Adrenal gland (tissue), 12 donors: ENCODE measurements around the gene COL6A3. TPM values are rescaled to one million over a fixed set of nuclear protein-coding genes. Genes with fewer than 3 reads are reported as not detected.

Experiments used
- DNase-seq, 7 donors: peaks; one replicate each; pipeline ENCODE4 v3.0.0-alpha.2; 2019 to 2020
- H3K27ac ChIP-seq, 5 donors: fragments of 200-600 bp; sonication (generic) in 4 of 5; 1 replicate in 3 of 5; 2 replicates in 2 of 5; pipeline versions ENCODE4 v1.5.1 to v1.8.0; 2016 to 2020; ENCODE audit warnings: mild to moderate bottlenecking in 1 of 5
- H3K27me3 ChIP-seq: fragments of 200-600 bp; 2 replicates; pipeline ENCODE4 v1.8.0; 2021
- H3K36me3 ChIP-seq, 2 donors: fragments of 200-600 bp; replicated peaks in 1 of 2; 1 replicate in 1 of 2; 2 replicates in 1 of 2; pipeline versions ENCODE4 v1.5.1 to v1.8.0; 2018 to 2022
- H3K4me1 ChIP-seq, 2 donors: fragments of 200-600 bp; replicated peaks in 1 of 2; 1 replicate in 1 of 2; 2 replicates in 1 of 2; pipeline versions ENCODE4 v1.5.1 to v1.8.0; 2018 to 2021
- H3K4me3 ChIP-seq, 4 donors: fragments of 200-600 bp; sonication (generic) in 3 of 4; one replicate each; pipeline ENCODE4 v1.5.1; 2016 to 2018
- H3K9me3 ChIP-seq, 3 donors: fragments of 200-600 bp; sonication (generic) in 1 of 3; replicated peaks in 1 of 3; 1 replicate in 2 of 3; 2 replicates in 1 of 3; pipeline versions ENCODE4 v1.5.1 to v1.8.0; 2016 to 2021
- CTCF ChIP-seq, 6 experiments: fragments of 450-650 bp in 4 of 6; fragments of 200-600 bp in 2 of 6; sonication (generic) in 1 of 6; IDR thresholded peaks; 1 replicate in 5 of 6; 2 replicates in 1 of 6; pipeline versions ENCODE4 v1.5.1 to v1.8.0; 2016 to 2021; ENCODE audit warnings: antibody characterized with exemption in 6 of 6, mild to moderate bottlenecking in 2 of 6, moderate library complexity in 1 of 6
- POLR2A ChIP-seq, 2 donors: fragments of 450-650 bp; IDR thresholded peaks; one replicate each; pipeline ENCODE4 v1.6.1; 2017; ENCODE audit warnings: antibody characterized with exemption in 2 of 2, mild to moderate bottlenecking in 2 of 2, moderate library complexity in 1 of 2
- WGBS, 4 donors: extraction: QIAGEN DNeasy Blood & Tissue Kit in 2 of 4; methylation state at CpG; one replicate each; pipeline versions ENCODE4 v1.1.5 to v1.1.7; 2013 to 2017; 5-methylcytosine and 5-hydroxymethylcytosine counted together
- intact Hi-C, 2 donors: fragments of 100-400 bp; cut with DNase I; formaldehyde crosslinking; loops; one replicate each; pipeline versions ENCODE4 v1.14.1 to v1.15.0; 2022 to 2023
- polyA plus RNA-seq, 3 donors: library from polyadenylated mRNA; stranded (reverse); fragments of 200-250 nt in 2 of 3; fragments of 350-450 nt in 1 of 3; fragmentation: Illumina TruSeq in 1 of 3; extraction: RNeasy Lipid Tissue Mini Kit (QIAGEN cat#74804) in 1 of 3; gene quantifications; one replicate each; pipeline ENCODE4 v1.2.3, GENCODE V29; 2013 to 2014
- total RNA-seq, 9 donors: library from RNA; depleted of rRNA in 4 of 9; stranded (reverse); fragments of >200 nt in 4 of 9; fragments of 120-200 nt in 1 of 9; fragmentation: NEBNext Ultra II Directional in 1 of 9; extraction: Animal tissue kit (Norgen Biotek cat#: 25700) in 1 of 9; gene quantifications; one replicate each; pipeline versions ENCODE4 v1.1.0 to v1.2.4, GENCODE V29; 2013 to 2023
- donor health status: healthy with polysubstance abuse.
- donor health status: Bipolar disorder and iron deficiency.
- donor health status: DM: yes; HTN: yes; CAD: no.
- donor health status: DM: no; HTN: no; CAD: no.
- donor health status: DM: no; HTN: no; CAD: no.
- donor health status: DM: yes; HTN: yes; CAD: no.

COL6A3 gene
- total and polyA plus RNA-seq, 12 donors, result 15.5 to 69.4 (median 33.1) TPM

- Histone ChIP-seq H3K36me3 (no peaks in the 10 kb centered on the region), H3K27ac (no peak overlapping the region), H3K9me3 (no peaks in the 10 kb centered on the region), H3K4me3 (no peak overlapping the region), H3K4me1 (no peaks in the 10 kb centered on the region), H3K27me3 (no peaks in the 10 kb centered on the region)
- WGBS, 4 donors, result 69 to 83% (median 72%) methylated on average over 1 of the region's 1 CpG
- no peak for TF ChIP-seq POLR2A (IDR thresholded peaks at IDR 0.05)
- no peak for TF ChIP-seq CTCF (IDR thresholded peaks at IDR 0.05)
- no peak for DNase-seq
- intact Hi-C loops, result no loop called here
Observed at GRCh38 chr2:237458519-237458918, 44.6 kb upstream of the COL6A3 start.

GRCh38 chr2:237457388-237457941 is 43.5 kb upstream of the COL6A3 start:
- 68 to 92% (median 84%) methylated on average over 2 of the region's 2 CpGs for WGBS, 4 donors
- Histone ChIP-seq H3K4me3 (no peak overlapping the region), H3K27me3 (no peaks in the 10 kb centered on the region), H3K27ac (no peak overlapping the region), H3K36me3 (no peaks in the 10 kb centered on the region), H3K4me1 (no peaks in the 10 kb centered on the region), H3K9me3 (no peaks in the 10 kb centered on the region)
- TF ChIP-seq CTCF (IDR thresholded peaks at IDR 0.05), result no peak
- no peak for TF ChIP-seq POLR2A (IDR thresholded peaks at IDR 0.05)
- DNase-seq, result no peak
- intact Hi-C loops, result no loop called here

- Histone ChIP-seq H3K4me3 (no peak overlapping the region), H3K9me3 (no peaks in the 10 kb centered on the region), H3K36me3 (no peaks in the 10 kb centered on the region), H3K27me3 (no peaks in the 10 kb centered on the region), H3K4me1 (no peaks in the 10 kb centered on the region), H3K27ac (no peak overlapping the region)
- intact Hi-C loops, result no loop called here
- no peak for TF ChIP-seq CTCF (IDR thresholded peaks at IDR 0.05)
- no peak for TF ChIP-seq POLR2A (IDR thresholded peaks at IDR 0.05)
- no peak for DNase-seq
- WGBS, 4 donors, result 59 to 70% (median 65%) methylated on average over 6 to 11 of the region's 11 CpGs
Observed at GRCh38 chr2:237456200-237456843, 42.4 kb upstream of the COL6A3 start.

GRCh38 chr2:237455764-237456163 is 41.8 kb upstream of the COL6A3 start:
- Histone ChIP-seq H3K9me3 (no peaks in the 10 kb centered on the region), H3K27ac (no peak overlapping the region)
- intact Hi-C loops, result no loop called here

More at GRCh38 chr2:237455764-237456163, 41.8 kb upstream of the COL6A3 start:
- Histone ChIP-seq H3K4me1 (no peaks in the 10 kb centered on the region), H3K4me3 (no peak overlapping the region), H3K36me3 (no peaks in the 10 kb centered on the region), H3K27me3 (no peaks in the 10 kb centered on the region)
- DNase-seq, result no peak
- 81 to 98% (median 88%) methylated on average over 5 of the region's 5 CpGs for WGBS, 4 donors
- TF ChIP-seq CTCF (IDR thresholded peaks at IDR 0.05), result no peak
- no peak for TF ChIP-seq POLR2A (IDR thresholded peaks at IDR 0.05)
